Sigmoid colon (tissue), 7 donors: ENCODE measurements around the gene MGMT. TPM values are rescaled to one million over a fixed set of nuclear protein-coding genes. Genes with fewer than 3 reads are reported as not detected.

Experiments
- DNase-seq: peaks from one replicate; pipeline ENCODE4 v3.0.0-alpha.2; 2019
- H3K27ac ChIP-seq, 4 donors: fragments of 200-600 bp; sonication (generic); one replicate each; pipeline ENCODE4 v1.5.1; 2016 to 2019; ENCODE audit warnings: mild to moderate bottlenecking in 1 of 4
- H3K27me3 ChIP-seq, 3 donors: fragments of 200-600 bp; sonication (generic); one replicate each; pipeline ENCODE4 v1.5.1; 2019; ENCODE audit warnings: mild to moderate bottlenecking in 1 of 3
- H3K36me3 ChIP-seq, 4 donors: fragments of 200-600 bp; sonication (generic); one replicate each; pipeline ENCODE4 v1.5.1; 2016 to 2019
- H3K4me1 ChIP-seq, 4 donors: fragments of 200-600 bp; sonication (generic); one replicate each; pipeline ENCODE4 v1.5.1; 2017 to 2019
- H3K4me3 ChIP-seq, 4 donors: fragments of 200-600 bp; sonication (generic); one replicate each; pipeline ENCODE4 v1.5.1; 2017 to 2019; ENCODE audit warnings: mild to moderate bottlenecking in 2 of 4, moderate library complexity in 1 of 4
- H3K9me3 ChIP-seq, 4 donors: fragments of 200-600 bp in 3 of 4; sonication (generic) in 3 of 4; one replicate each; pipeline versions ENCODE4 v1.5.1 to v1.6.1; 2013 to 2019
- EP300 ChIP-seq, 4 donors: sonication (generic); formaldehyde crosslinking; IDR thresholded peaks; one replicate each; pipeline ENCODE4 v1.6.1; 2017; ENCODE audit warnings: antibody characterized with exemption in 4 of 4
- POLR2A ChIP-seq, 2 donors: fragments of 450-650 bp; IDR thresholded peaks; one replicate each; pipeline ENCODE4 v1.6.1; 2016; ENCODE audit warnings: antibody characterized with exemption in 2 of 2, mild to moderate bottlenecking in 2 of 2, moderate library complexity in 2 of 2
- POLR2AphosphoS5 ChIP-seq, 4 donors: sonication (generic); formaldehyde crosslinking; IDR thresholded peaks; one replicate each; pipeline ENCODE4 v1.6.1; 2017; ENCODE audit warnings: antibody characterized with exemption in 4 of 4
- WGBS, 2 donors: extraction: QIAGEN DNeasy Blood & Tissue Kit; methylation state at CpG; one replicate each; pipeline ENCODE4 v1.1.7; 2013; 5-methylcytosine and 5-hydroxymethylcytosine counted together
- intact Hi-C: fragments of 100-400 bp; cut with DNase I; formaldehyde crosslinking; loops from one replicate; pipeline ENCODE4 v1.15.1; 2023
- polyA plus RNA-seq, 3 donors: library from polyadenylated mRNA; stranded (reverse); fragments of 200-250 nt; gene quantifications; one replicate each; pipeline ENCODE4 v1.2.3, GENCODE V29; 2013
- total RNA-seq, 4 donors: library from RNA; depleted of rRNA; stranded (reverse); fragments of >200 nt; gene quantifications; one replicate each; pipeline ENCODE4 v1.1.0, GENCODE V29; 2016
- TF ChIP-seq, protein P1 (sequence below), 4 experiments: fragments of 450-650 bp in 3 of 4; fragments of 200-600 bp in 1 of 4; IDR thresholded peaks; one replicate each; pipeline ENCODE4 v1.5.1; 2016 to 2019; ENCODE audit warnings: antibody characterized with exemption in 4 of 4, mild to moderate bottlenecking in 3 of 4, moderate library complexity in 2 of 4
- donor health status: healthy with polysubstance abuse.
- donor health status: Bipolar disorder and iron deficiency.
- donor health status: healthy.

The MGMT gene
- total and polyA plus RNA-seq, 7 donors = 7.2 to 40.3 (median 24.3) TPM

GRCh38 chr10:129568583-129569344, 101.7 kb downstream of the MGMT start:
- peaks cover 0 to 12% (median 6%) of the 10 kb centered on the region in 4 donors for H3K4me1 ChIP-seq
- no peaks in the 10 kb centered on the region for H3K9me3 ChIP-seq
- 79 to 88% methylated on average over 16 of the region's 16 CpGs for WGBS, 2 donors
- H3K27ac ChIP-seq = no peak overlapping the region
- H3K36me3 ChIP-seq = peaks cover 0 to 5% (median 0%) of the 10 kb centered on the region in 4 donors
- DNase-seq = no peak
- intact Hi-C loops = no loop called here
- H3K4me3 ChIP-seq = no peak overlapping the region
- no peaks in the 10 kb centered on the region for H3K27me3 ChIP-seq
- TF ChIP-seq EP300 (IDR thresholded peaks at IDR 0.05) = no peak
- TF ChIP-seq POLR2A (IDR thresholded peaks at IDR 0.05) = no peak
- TF ChIP-seq POLR2AphosphoS5 (IDR thresholded peaks at IDR 0.05) = peak in 1 of 4 donors; percentile 21
- TF ChIP-seq, protein P1, sequence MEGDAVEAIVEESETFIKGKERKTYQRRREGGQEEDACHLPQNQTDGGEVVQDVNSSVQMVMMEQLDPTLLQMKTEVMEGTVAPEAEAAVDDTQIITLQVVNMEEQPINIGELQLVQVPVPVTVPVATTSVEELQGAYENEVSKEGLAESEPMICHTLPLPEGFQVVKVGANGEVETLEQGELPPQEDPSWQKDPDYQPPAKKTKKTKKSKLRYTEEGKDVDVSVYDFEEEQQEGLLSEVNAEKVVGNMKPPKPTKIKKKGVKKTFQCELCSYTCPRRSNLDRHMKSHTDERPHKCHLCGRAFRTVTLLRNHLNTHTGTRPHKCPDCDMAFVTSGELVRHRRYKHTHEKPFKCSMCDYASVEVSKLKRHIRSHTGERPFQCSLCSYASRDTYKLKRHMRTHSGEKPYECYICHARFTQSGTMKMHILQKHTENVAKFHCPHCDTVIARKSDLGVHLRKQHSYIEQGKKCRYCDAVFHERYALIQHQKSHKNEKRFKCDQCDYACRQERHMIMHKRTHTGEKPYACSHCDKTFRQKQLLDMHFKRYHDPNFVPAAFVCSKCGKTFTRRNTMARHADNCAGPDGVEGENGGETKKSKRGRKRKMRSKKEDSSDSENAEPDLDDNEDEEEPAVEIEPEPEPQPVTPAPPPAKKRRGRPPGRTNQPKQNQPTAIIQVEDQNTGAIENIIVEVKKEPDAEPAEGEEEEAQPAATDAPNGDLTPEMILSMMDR (IDR thresholded peaks at IDR 0.05) = no peak

- H3K36me3 ChIP-seq = peaks cover 0 to 5% (median 0%) of the 10 kb centered on the region in 4 donors
- H3K27ac ChIP-seq = no peak overlapping the region
- intact Hi-C loops = no loop called here
- no peaks in the 10 kb centered on the region for H3K9me3 ChIP-seq
- H3K4me1 ChIP-seq = peaks cover 0 to 12% (median 6%) of the 10 kb centered on the region in 4 donors
- 95 to 96% methylated on average over 11 of the region's 11 CpGs for WGBS, 2 donors
- H3K27me3 ChIP-seq = no peaks in the 10 kb centered on the region
- DNase-seq = no peak
- TF ChIP-seq POLR2A (IDR thresholded peaks at IDR 0.05) = no peak
- TF ChIP-seq, protein P1 (IDR thresholded peaks at IDR 0.05) = no peak
- no peak overlapping the region for H3K4me3 ChIP-seq
Observed at GRCh38 chr10:129570185-129570584, 103.1 kb downstream of the MGMT start.

DNA sequence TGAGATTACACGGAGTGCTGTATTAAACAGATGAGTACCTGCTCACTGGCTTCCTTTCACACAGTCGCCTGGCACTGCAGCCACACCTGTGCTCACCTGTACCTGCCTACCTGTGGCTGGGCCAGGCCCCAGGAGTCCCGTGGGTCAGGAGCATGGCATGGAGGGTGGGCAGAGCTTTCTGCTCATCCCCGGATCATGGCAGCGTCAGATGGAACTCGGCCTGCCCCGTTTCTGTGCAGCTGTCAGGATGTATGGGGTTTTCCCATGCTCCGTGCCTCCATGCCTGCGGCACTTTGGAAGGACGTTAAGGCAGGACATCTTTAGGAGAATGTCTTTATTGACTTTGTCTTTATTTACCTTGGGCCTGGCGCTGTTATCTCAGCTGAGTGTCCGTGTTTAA, 112.2 kb downstream of the MGMT start:
- no peaks in the 10 kb centered on the region for H3K27me3 ChIP-seq
- intact Hi-C loops = no loop called here
- no peak overlapping the region for H3K4me3 ChIP-seq

DNA sequence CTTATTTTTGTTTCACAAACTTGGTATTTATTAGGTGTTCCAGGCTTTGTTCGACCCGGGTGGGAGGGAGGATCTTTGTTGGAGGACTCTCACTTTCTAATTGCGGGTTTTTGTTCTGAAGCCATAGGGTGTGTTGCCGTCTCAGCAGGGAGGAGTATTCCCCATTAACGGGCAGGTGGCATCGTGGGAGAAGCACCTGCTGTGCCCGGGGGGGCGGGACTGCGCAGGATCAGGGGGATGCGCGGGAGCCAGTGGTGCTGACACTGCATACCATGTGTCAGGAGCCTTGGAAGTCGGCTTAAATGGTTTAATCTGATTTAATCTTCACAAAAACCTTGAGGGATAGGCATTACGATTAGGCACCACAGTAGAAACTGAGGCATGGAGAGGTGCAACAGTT, 113.0 kb downstream of the MGMT start:
- no peak overlapping the region for H3K4me3 ChIP-seq
- H3K4me1 ChIP-seq = no peaks in the 10 kb centered on the region
- H3K36me3 ChIP-seq = no peaks in the 10 kb centered on the region
- no peak for DNase-seq
- intact Hi-C loops = no loop called here
- TF ChIP-seq POLR2A (IDR thresholded peaks at IDR 0.05) = no peak
- TF ChIP-seq EP300 (IDR thresholded peaks at IDR 0.05) = no peak
- no peak for TF ChIP-seq POLR2AphosphoS5 (IDR thresholded peaks at IDR 0.05)
- TF ChIP-seq, protein P1 (IDR thresholded peaks at IDR 0.05) = no peak
- H3K27me3 ChIP-seq = no peaks in the 10 kb centered on the region
- WGBS, 2 donors = 91 to 94% methylated on average over 13 of the region's 13 CpGs
- peaks cover 0 to 1% (median 0%) of the 10 kb centered on the region in 4 donors for H3K9me3 ChIP-seq
- no peak overlapping the region for H3K27ac ChIP-seq

More for the DNA sequence above, 112.2 kb downstream of the MGMT start:
- Histone ChIP-seq H3K27ac (no peak overlapping the region), H3K4me1 (no peaks in the 10 kb centered on the region), H3K9me3 (no peaks in the 10 kb centered on the region), H3K36me3 (no peaks in the 10 kb centered on the region)
- TF ChIP-seq POLR2A (IDR thresholded peaks at IDR 0.05) = no peak
- TF ChIP-seq EP300 (IDR thresholded peaks at IDR 0.05) = no peak
- TF ChIP-seq, protein P1 (IDR thresholded peaks at IDR 0.05) = no peak
- no peak for TF ChIP-seq POLR2AphosphoS5 (IDR thresholded peaks at IDR 0.05)
- no peak for DNase-seq
- WGBS, 2 donors = 71 to 80% methylated on average over 12 of the region's 12 CpGs
